ENCODE results near the gene NUDT22. TPM values are rescaled to one million over a fixed set of nuclear protein-coding genes. Genes with fewer than 3 reads are reported as not detected.

Gene NUDT22
- total RNA-seq, 2 experiments from 2014 or later = 86.7 to 91.6 TPM

DNA sequence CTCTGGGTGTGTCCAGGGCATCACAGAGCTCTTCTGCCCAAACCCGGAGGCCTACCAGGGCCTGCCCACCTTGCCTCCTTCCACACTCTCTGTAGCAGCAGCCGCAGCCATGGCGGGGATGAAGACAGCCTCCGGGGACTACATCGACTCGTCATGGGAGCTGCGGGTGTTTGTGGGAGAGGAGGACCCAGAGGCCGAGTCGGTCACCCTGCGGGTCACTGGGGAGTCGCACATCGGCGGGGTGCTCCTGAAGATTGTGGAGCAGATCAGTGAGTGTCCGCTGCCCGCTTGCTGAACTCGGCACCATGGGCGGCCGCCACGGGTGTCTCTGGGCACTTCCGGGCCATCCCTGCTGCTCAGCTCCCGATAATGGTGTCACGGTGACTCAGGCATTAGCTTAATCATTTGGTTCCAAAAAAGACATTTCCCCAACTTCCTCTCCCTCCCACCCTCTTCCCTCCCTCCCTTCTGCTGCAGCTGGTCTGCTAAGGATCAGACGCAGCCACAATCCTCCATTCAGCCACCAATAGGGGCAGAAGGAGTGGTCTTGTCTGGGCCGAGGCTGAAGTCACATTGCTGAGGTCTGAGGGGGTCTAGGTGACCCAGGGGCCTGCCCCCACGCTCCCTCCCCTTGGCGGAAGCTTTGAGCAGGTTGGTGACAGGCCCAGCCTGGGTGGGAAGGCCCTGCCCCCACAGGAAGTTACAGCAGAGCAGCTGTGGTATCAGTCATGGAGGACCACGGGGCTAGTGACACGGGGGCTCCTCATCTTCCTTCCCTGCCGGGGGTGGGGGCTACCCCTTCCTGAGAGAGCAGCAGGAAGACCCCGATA, 18.6 kb upstream of the NUDT22 start:
- ChIA-PET POLR2A (interaction anchor here (0.6 to 9.2 kb wide), 20 partner anchors 12 to 655 kb away, joined by 3 to 162 read pairs (median 11); partner anchors contain the start of genes BAD, DNAJC4, ESRRA and FKBP2), CTCF (interaction anchor here (0.8 to 6.9 kb wide), 16 partner anchors 9 to 207 kb away, joined by 3 to 165 read pairs (median 18); partner anchors contain the start of genes BAD, CATSPERZ, DNAJC4 and ESRRA)
- peak; percentile 72 for ATAC-seq
- DNase-seq = peak; percentile 92
- Mint-ChIP-seq H3K4me3 (peak overlapping the region; percentile 93), H3K36me3 (ENCODE audit: low read depth) (peaks cover 80% of the 10 kb centered on the region), H3K4me1 (ENCODE audit: low read depth) (peaks cover 59% of the 10 kb centered on the region), H3K9me3 (ENCODE audit: insufficient read depth) (no peaks in the 10 kb centered on the region), H3K27me3 (ENCODE audit: low read depth) (no peaks in the 10 kb centered on the region), H3K27ac (peak overlapping the region; percentile 94)

DNA sequence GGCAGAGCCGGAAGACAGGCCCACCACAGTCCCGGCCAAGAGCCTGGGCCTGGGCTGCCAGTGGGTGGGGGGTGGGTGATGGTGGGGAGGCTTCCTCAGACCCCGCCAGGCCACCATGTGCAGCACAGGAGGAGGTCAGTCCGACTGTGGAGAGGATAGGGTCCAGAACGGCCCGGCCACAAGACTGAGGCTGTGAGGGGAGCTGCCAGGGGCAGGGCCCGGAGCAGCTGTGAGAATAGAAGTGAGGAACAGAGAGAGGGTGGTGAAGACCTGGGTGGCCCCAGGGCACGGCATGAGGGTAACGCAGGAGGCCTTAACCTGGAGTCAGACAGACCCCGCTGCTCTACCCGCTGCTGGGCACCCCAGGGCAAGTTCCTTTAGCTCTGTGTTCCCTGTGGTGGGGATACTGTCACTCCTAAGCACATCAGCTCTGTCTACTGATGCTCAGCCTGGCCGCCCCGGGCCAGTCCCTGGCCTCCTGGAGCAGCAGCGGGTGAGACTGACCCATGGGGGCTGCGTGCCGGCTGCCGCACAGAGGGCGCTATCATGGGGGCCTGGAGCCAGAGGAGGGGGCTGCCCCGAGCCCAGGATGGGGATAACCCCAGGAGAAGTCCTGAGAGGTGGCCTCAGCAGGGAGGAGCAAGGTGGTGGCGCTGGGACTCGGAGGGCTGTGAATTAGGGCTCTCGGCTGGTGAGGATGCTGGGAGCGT, 17.8 kb upstream of the NUDT22 start:
- ATAC-seq = peak; percentile 3
- ChIA-PET CTCF (interaction anchor here (1.6 to 6.9 kb wide), 8 partner anchors 8 to 123 kb away, joined by 3 to 165 read pairs (median 47); partner anchors contain the start of genes CATSPERZ, ESRRA, FKBP2 and NUDT22), POLR2A (interaction anchor here (0.6 to 9.2 kb wide), 16 partner anchors 11 to 343 kb away, joined by 3 to 162 read pairs (median 14); partner anchors contain the start of genes BAD, DNAJC4, ESRRA and FKBP2)
- Mint-ChIP-seq H3K9me3 (ENCODE audit: insufficient read depth) (no peaks in the 10 kb centered on the region), H3K4me1 (ENCODE audit: low read depth) (peaks cover 60% of the 10 kb centered on the region), H3K4me3 (peak overlapping the region; percentile 93), H3K27ac (peak overlapping the region; percentile 94), H3K27me3 (ENCODE audit: low read depth) (no peaks in the 10 kb centered on the region), H3K36me3 (ENCODE audit: low read depth) (peaks cover 77% of the 10 kb centered on the region)
- DNase-seq = no peak

DNA sequence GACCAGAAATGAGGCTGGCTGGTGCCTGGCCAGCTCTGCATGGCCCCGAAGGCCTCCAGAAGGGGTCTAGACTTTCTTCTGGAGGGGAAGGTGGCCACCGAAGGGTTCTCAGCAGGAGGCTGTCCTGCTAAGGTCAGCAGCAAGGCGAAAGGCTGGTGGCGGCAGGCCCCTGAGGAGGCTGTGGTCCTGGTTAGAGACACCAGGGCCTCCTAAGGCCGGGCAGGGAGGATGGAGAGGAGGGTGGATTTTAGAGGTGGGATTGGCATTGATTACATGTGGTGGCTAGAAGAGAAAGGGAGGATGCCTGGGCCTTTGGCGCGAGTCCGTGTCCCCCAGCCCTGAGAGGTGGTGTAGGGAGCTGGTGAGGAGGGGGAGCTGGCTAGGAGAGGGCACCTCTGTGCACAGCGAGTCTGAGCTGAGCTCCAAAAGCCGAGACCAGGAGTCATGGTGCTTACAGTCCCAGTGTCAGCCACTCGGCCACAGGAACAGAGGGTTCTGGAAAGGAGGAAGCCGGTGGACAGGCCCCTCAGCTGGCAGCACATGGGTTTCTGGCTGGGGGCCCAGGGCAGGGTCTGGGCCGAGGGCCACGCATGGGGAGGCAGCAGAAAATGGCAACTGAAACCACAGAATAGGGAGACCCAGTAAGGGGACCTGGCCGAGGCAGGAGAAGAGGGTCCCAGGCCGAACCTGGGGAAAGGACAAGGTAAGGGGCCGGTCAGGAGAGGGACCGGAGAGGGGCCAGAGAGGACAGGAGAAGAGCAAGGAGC, 17.1 kb upstream of the NUDT22 start:
- ChIA-PET CTCF (interaction anchor here (1.2 to 6.9 kb wide), 5 partner anchors 17 to 94 kb away, joined by 3 to 165 read pairs (median 4); partner anchors contain the start of genes CATSPERZ, ESRRA, NUDT22 and PLCB3), POLR2A (interaction anchor here (0.9 to 9.2 kb wide), 9 partner anchors 10 to 95 kb away, joined by 4 to 162 read pairs (median 41); partner anchors contain the start of genes BAD, DNAJC4, ESRRA and FKBP2)
- no peak for DNase-seq
- no peaks in the 10 kb centered on the region for H3K9me3 Mint-ChIP-seq (ENCODE audit: insufficient read depth)
- H3K27me3 Mint-ChIP-seq (ENCODE audit: low read depth) = no peaks in the 10 kb centered on the region
- peaks cover 56% of the 10 kb centered on the region for H3K4me1 Mint-ChIP-seq (ENCODE audit: low read depth)
- ATAC-seq = no peak
- H3K27ac Mint-ChIP-seq = peak overlapping the region; percentile 94
- peak overlapping the region; percentile 93 for H3K4me3 Mint-ChIP-seq
- peaks cover 74% of the 10 kb centered on the region for H3K36me3 Mint-ChIP-seq (ENCODE audit: low read depth)

DNA sequence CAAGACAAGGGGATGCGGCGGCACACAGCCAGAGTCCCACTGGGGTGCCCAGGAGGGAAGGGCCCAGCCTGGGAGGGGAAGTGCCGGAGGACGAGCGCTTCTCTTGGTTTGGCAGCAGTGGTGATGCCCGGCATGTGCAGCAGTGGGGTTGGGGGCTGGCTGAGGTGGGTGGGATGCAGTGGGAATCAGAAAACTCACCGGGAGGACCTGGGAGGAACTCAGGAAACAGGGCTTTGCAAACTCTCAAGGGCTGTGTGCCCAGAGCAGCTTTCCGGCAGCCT, 16.6 kb upstream of the NUDT22 start:
- DNase-seq = no peak
- H3K4me1 Mint-ChIP-seq (ENCODE audit: low read depth) = peaks cover 50% of the 10 kb centered on the region
- peaks cover 73% of the 10 kb centered on the region for H3K36me3 Mint-ChIP-seq (ENCODE audit: low read depth)
- POLR2A ChIA-PET = interaction anchor here (0.9 to 9.2 kb wide), 3 partner anchors 10 to 21 kb away, joined by 4 to 162 read pairs (median 54); partner anchors contain the start of gene STIP1
- no peak for ATAC-seq
- peak overlapping the region; percentile 94 for H3K27ac Mint-ChIP-seq
- no peak overlapping the region for H3K4me3 Mint-ChIP-seq
- CTCF ChIA-PET = interaction anchor here (1.2 to 1.8 kb wide), 2 partner anchors 17 to 42 kb away, joined by 3 to 4 read pairs; partner anchors contain the start of genes NUDT22, PLCB3 and TRPT1
- no peaks in the 10 kb centered on the region for H3K27me3 Mint-ChIP-seq (ENCODE audit: low read depth)
- no peaks in the 10 kb centered on the region for H3K9me3 Mint-ChIP-seq (ENCODE audit: insufficient read depth)

DNA sequence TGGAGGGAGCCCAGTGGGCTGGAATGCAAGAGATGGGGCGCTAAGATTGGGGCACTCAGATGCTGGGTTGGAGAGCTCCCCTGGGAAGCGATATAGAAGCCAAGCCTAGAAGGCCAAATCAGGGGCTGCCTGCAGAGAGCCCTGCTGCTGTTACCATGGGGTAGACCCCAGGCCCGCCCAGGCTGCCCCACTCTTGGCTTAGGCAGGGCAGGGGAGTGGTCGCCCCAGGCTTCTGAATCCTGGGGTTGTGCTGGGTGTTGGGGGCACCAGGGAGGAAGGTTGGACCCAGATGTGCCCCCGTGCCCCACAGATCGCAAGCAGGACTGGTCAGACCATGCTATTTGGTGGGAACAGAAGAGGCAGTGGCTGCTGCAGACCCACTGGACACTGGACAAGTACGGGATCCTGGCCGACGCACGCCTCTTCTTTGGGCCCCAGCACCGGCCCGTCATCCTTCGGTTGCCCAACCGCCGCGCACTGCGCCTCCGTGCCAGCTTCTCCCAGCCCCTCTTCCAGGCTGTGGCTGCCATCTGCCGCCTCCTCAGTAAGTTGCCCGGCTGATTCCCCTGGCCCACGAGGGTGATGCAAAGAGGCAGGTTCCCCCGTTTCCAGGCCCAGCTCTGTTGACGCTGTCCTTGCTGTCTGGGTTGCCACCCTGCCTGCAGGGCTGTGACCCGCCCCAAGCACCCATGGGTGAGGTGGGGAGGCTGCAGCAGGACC, 15.6 kb upstream of the NUDT22 start:
- ATAC-seq = no peak
- POLR2A ChIA-PET = interaction anchor here (8.1 to 9.2 kb wide), 2 partner anchors 9 to 22 kb away, joined by 54 to 162 read pairs; partner anchors contain the start of gene STIP1
- CTCF ChIA-PET = interaction anchor here (1.2 to 1.8 kb wide), 2 partner anchors 16 to 41 kb away, joined by 3 to 4 read pairs; partner anchors contain the start of genes NUDT22, PLCB3 and TRPT1
- peaks cover 50% of the 10 kb centered on the region for H3K4me1 Mint-ChIP-seq (ENCODE audit: low read depth)
- peak overlapping the region; percentile 28 for H3K27ac Mint-ChIP-seq
- peaks cover 76% of the 10 kb centered on the region for H3K36me3 Mint-ChIP-seq (ENCODE audit: low read depth)
- DNase-seq = no peak
- no peak overlapping the region for H3K4me3 Mint-ChIP-seq
- no peaks in the 10 kb centered on the region for H3K27me3 Mint-ChIP-seq (ENCODE audit: low read depth)
- H3K9me3 Mint-ChIP-seq (ENCODE audit: insufficient read depth) = no peaks in the 10 kb centered on the region

DNA sequence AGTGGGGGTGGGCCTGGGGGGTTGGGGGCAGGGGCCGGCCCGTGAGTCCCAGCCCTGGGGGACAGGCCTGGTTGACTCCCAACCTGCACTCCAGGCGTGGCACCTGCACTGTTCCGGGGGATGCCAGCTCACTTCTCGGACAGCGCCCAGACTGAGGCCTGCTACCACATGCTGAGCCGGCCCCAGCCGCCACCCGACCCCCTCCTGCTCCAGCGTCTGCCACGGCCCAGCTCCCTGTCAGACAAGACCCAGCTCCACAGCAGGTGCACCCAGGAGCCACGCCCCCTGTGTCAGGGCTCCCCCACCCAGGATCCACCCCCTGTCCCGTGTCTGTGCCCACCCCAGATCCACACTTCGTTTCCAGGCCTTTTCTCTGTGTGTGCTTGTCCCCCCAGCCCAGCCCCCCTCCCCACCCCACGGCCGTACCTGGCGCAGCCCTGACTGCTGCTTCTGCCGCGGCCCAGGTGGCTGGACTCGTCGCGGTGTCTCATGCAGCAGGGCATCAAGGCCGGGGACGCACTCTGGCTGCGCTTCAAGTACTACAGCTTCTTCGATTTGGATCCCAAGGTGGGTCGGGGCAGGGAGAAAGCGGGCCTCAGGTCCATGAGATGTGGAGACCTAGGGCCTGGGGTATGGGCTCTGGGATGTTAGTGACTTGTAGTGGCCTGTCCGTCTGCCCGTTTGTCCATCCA, 14.7 kb upstream of the NUDT22 start:
- ChIA-PET CTCF (interaction anchor here (1.2 kb wide), 1 partner anchor 20 kb away, joined by 3 read pairs; no protein-coding TSS in a partner anchor), POLR2A (interaction anchor here (8.1 to 9.2 kb wide), 2 partner anchors 8 to 23 kb away, joined by 54 to 162 read pairs; partner anchors contain the start of gene STIP1)
- H3K4me1 Mint-ChIP-seq (ENCODE audit: low read depth) = peaks cover 41% of the 10 kb centered on the region
- no peak for ATAC-seq
- H3K9me3 Mint-ChIP-seq (ENCODE audit: insufficient read depth) = no peaks in the 10 kb centered on the region
- H3K27me3 Mint-ChIP-seq (ENCODE audit: low read depth) = no peaks in the 10 kb centered on the region
- DNase-seq = no peak
- H3K36me3 Mint-ChIP-seq (ENCODE audit: low read depth) = peaks cover 69% of the 10 kb centered on the region
- H3K27ac Mint-ChIP-seq = peak overlapping the region; percentile 34
- H3K4me3 Mint-ChIP-seq = no peak overlapping the region

DNA sequence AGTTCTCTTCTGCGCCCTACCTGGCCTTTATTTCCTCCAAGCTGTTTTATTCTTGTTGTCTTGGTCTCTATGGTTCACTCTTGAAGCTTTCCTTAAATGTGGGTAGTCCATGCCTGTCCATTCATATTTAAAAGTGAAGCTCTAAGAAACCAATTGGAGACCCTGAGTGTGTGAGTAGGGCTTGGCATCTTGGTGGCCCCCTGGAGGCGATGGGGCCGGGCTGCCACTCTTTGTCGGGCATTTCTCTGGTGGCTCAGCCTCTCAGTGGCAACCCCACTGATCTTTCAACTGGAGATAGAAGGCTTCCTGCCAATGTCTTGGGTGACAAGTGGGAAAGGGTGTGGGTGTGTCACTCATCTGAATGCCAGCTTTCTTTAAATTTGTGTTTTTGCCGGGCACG, 9.2 kb upstream of the NUDT22 start:
- ATAC-seq = peak; percentile 46
- H3K9me3 Mint-ChIP-seq (ENCODE audit: insufficient read depth) = no peaks in the 10 kb centered on the region
- peaks cover 13% of the 10 kb centered on the region for H3K4me1 Mint-ChIP-seq (ENCODE audit: low read depth)
- H3K36me3 Mint-ChIP-seq (ENCODE audit: low read depth) = peaks cover 63% of the 10 kb centered on the region
- H3K27ac Mint-ChIP-seq = no peak overlapping the region
- ChIA-PET POLR2A (interaction anchor here (0.6 to 6.2 kb wide), 4 partner anchors 9 to 55 kb away, joined by 3 to 54 read pairs (median 7); partner anchors contain the start of genes FERMT3, NUDT22 and TRPT1), CTCF (interaction anchor here (0.6 to 5.3 kb wide), 6 partner anchors 10 to 513 kb away, joined by 3 to 37 read pairs (median 6); partner anchors contain the start of genes CATSPERZ, FERMT3, NUDT22 and TRPT1)
- DNase-seq = no peak
- no peaks in the 10 kb centered on the region for H3K27me3 Mint-ChIP-seq (ENCODE audit: low read depth)
- no peak overlapping the region for H3K4me3 Mint-ChIP-seq

DNA sequence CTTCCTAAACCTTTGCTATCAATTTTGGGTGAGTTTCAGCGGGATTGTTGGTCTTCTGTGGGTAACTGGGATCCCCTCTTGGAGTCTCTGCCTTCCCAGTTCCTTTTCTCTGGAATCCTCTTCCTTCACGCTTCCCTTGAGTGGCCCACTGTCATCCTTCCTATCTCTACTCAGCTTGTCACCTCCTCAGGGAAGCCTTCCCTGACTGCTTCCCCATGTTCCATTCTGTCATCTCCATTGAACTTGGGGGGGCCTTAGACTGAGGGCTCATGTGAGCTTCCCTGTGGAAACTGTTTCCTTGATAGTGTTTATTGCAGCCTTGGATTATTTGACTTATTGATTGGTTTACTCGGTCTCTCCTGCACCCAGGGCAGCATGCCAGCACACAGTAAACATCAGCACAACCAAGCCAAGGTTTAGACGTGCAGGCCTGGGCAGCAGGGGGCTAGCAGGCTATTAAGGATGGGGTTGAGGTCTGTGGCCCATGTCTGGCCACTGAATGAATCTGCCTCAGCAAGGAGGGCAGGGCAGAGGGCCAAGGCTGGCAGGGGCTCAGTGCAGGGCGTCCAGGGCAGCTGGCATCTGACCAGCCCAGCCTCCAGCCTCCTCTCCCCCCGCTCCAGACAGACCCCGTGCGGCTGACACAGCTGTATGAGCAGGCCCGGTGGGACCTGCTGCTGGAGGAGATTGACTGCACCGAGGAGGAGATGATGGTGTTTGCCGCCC, 7.3 kb upstream of the NUDT22 start:
- Mint-ChIP-seq H3K27ac (no peak overlapping the region), H3K4me1 (ENCODE audit: low read depth) (peaks cover 5% of the 10 kb centered on the region), H3K4me3 (no peak overlapping the region), H3K27me3 (ENCODE audit: low read depth) (no peaks in the 10 kb centered on the region), H3K9me3 (ENCODE audit: insufficient read depth) (no peaks in the 10 kb centered on the region), H3K36me3 (ENCODE audit: low read depth) (peaks cover 58% of the 10 kb centered on the region)
- POLR2A ChIA-PET = interaction anchor here (6.2 kb wide), 1 partner anchor 12 kb away, joined by 54 read pairs; the partner anchor contains the start of gene FERMT3
- ATAC-seq (no peak), DNase-seq (no peak)
- CTCF ChIA-PET = interaction anchor here (1.0 to 5.3 kb wide), 2 partner anchors 13 to 14 kb away, joined by 4 to 37 read pairs; partner anchors contain the start of gene FERMT3

DNA sequence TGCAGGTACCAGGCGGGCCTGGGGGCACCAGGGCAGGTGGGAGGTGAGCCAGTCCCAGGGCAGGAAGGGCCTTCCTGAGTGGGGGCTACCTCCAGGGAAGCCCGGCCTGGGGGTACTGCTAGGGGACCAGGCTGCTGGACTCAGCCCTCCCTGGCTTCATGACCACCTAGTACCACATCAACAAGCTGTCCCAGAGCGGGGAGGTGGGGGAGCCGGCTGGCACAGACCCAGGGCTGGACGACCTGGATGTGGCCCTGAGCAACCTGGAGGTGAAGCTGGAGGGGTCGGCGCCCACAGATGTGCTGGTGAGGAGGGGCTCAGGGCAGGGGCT, 6.8 kb upstream of the NUDT22 start:
- Mint-ChIP-seq H3K4me1 (ENCODE audit: low read depth) (peaks cover 7% of the 10 kb centered on the region), H3K27ac (no peak overlapping the region), H3K36me3 (ENCODE audit: low read depth) (peaks cover 56% of the 10 kb centered on the region), H3K4me3 (no peak overlapping the region), H3K9me3 (ENCODE audit: insufficient read depth) (no peaks in the 10 kb centered on the region), H3K27me3 (ENCODE audit: low read depth) (no peaks in the 10 kb centered on the region)
- ChIA-PET POLR2A (interaction anchor here (6.2 kb wide), 1 partner anchor 12 kb away, joined by 54 read pairs; the partner anchor contains the start of gene FERMT3), CTCF (interaction anchor here (1.0 kb wide), 1 partner anchor 15 kb away, joined by 4 read pairs; no protein-coding TSS in a partner anchor)
- ATAC-seq (no peak), DNase-seq (no peak)
